ENCODE measurements around the gene TCF19. TPM values are rescaled to one million over a fixed set of nuclear protein-coding genes. Genes with fewer than 3 reads are reported as not detected.

The TCF19 gene
- polyA plus RNA-seq, 1 donor from 2014 or later: 3.6 TPM

DNA sequence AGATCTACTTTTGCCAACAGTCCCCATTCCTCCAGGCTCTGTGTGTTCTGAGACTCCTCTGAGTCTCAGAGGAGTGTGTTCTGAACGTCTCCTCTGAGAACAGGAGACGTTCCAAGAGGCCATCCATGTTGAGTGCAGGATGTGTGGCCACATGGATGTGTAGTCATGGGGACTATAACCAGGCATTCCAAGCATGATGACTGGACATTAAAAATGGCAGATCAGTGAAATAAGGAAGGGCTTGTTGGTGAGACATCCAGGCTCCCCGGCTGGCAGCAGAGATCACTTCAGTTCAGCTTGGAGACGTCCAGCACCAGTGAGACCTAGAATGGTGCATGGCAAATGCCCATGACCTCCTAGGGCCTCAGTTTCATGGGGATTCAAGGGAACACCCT lies 46.4 kb downstream of the TCF19 start:
- H3K4me2 ChIP-seq (ENCODE audit: low read length): no peak overlapping the region
- H2AFZ ChIP-seq (ENCODE audit: low read depth, low read length): no peak overlapping the region
- no peak overlapping the region for H3K4me3 ChIP-seq (ENCODE audit: low read length)

DNA sequence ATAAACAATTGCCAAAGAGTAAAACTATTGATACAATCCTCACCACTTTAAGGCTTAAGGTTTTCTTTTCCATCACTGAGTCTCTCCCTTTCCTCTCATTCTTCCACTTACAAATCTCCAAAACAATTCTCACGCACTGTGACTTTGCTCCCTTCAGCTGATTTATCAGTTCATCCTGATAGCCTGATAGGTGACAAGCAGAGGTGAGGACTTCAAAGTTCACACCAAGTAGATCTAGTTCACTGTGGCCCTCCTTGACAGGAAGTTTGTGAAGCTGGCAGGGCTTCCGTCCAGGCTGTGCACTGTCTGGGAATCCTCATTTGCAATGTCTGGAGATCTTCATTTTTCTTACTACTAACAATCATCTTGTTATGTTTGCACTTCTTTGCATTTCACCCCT lies 47.2 kb downstream of the TCF19 start:
- no peak overlapping the region for H3K4me3 ChIP-seq (ENCODE audit: low read length)
- TF ChIP-seq, protein P1, sequence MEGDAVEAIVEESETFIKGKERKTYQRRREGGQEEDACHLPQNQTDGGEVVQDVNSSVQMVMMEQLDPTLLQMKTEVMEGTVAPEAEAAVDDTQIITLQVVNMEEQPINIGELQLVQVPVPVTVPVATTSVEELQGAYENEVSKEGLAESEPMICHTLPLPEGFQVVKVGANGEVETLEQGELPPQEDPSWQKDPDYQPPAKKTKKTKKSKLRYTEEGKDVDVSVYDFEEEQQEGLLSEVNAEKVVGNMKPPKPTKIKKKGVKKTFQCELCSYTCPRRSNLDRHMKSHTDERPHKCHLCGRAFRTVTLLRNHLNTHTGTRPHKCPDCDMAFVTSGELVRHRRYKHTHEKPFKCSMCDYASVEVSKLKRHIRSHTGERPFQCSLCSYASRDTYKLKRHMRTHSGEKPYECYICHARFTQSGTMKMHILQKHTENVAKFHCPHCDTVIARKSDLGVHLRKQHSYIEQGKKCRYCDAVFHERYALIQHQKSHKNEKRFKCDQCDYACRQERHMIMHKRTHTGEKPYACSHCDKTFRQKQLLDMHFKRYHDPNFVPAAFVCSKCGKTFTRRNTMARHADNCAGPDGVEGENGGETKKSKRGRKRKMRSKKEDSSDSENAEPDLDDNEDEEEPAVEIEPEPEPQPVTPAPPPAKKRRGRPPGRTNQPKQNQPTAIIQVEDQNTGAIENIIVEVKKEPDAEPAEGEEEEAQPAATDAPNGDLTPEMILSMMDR (IDR thresholded peaks at IDR 0.05; ENCODE audit: poor library complexity, severe bottlenecking): no peak
- TF ChIP-seq SMC3 (conservative IDR thresholded peaks at IDR 0.05; ENCODE audit: poor library complexity) (no peak), POLR2AphosphoS5 (IDR thresholded peaks at IDR 0.05) (no peak), EZH2 (IDR thresholded peaks at IDR 0.05; ENCODE audit: borderline replicate concordance, insufficient read depth, low read length, poor library complexity, severe bottlenecking) (no peak), RAD21 (conservative IDR thresholded peaks at IDR 0.05) (no peak), TAF1 (IDR thresholded peaks at IDR 0.05; ENCODE audit: low read depth) (no peak), EP300 (conservative IDR thresholded peaks at IDR 0.05; ENCODE audit: poor library complexity, severe bottlenecking) (no peak), MXI1 (conservative IDR thresholded peaks at IDR 0.05; ENCODE audit: poor library complexity, severe bottlenecking) (no peak)
- TF ChIP-seq, protein P2, sequence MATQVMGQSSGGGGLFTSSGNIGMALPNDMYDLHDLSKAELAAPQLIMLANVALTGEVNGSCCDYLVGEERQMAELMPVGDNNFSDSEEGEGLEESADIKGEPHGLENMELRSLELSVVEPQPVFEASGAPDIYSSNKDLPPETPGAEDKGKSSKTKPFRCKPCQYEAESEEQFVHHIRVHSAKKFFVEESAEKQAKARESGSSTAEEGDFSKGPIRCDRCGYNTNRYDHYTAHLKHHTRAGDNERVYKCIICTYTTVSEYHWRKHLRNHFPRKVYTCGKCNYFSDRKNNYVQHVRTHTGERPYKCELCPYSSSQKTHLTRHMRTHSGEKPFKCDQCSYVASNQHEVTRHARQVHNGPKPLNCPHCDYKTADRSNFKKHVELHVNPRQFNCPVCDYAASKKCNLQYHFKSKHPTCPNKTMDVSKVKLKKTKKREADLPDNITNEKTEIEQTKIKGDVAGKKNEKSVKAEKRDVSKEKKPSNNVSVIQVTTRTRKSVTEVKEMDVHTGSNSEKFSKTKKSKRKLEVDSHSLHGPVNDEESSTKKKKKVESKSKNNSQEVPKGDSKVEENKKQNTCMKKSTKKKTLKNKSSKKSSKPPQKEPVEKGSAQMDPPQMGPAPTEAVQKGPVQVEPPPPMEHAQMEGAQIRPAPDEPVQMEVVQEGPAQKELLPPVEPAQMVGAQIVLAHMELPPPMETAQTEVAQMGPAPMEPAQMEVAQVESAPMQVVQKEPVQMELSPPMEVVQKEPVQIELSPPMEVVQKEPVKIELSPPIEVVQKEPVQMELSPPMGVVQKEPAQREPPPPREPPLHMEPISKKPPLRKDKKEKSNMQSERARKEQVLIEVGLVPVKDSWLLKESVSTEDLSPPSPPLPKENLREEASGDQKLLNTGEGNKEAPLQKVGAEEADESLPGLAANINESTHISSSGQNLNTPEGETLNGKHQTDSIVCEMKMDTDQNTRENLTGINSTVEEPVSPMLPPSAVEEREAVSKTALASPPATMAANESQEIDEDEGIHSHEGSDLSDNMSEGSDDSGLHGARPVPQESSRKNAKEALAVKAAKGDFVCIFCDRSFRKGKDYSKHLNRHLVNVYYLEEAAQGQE (IDR thresholded peaks at IDR 0.05; ENCODE audit: borderline replicate concordance): no peak

More for the DNA sequence above, 46.4 kb downstream of the TCF19 start:
- no peak overlapping the region for H3K9ac ChIP-seq (ENCODE audit: low read length)
- no peak overlapping the region for H3K27ac ChIP-seq (ENCODE audit: low read length)
- no peaks in the 10 kb centered on the region for H3K79me2 ChIP-seq (replicated peaks; ENCODE audit: insufficient read depth, low read length)
- no peaks in the 10 kb centered on the region for H3K9me2 ChIP-seq (ENCODE audit: insufficient read depth, low read length)
- H4K20me1 ChIP-seq (ENCODE audit: insufficient read depth): no peaks in the 10 kb centered on the region
- H3K36me3 ChIP-seq (ENCODE audit: insufficient read depth, low read length): no peaks in the 10 kb centered on the region
- H3K27me3 ChIP-seq (ENCODE audit: insufficient read depth, low read depth, low read length): no peaks in the 10 kb centered on the region
- no peaks in the 10 kb centered on the region for H3K9me3 ChIP-seq (ENCODE audit: low read length)
- no peaks in the 10 kb centered on the region for H3F3A ChIP-seq (ENCODE audit: insufficient read depth, low read length, poor library complexity, severe bottlenecking)
- TF ChIP-seq, protein P1 (IDR thresholded peaks at IDR 0.05; ENCODE audit: poor library complexity, severe bottlenecking): no peak
- no peak for TF ChIP-seq EP300 (conservative IDR thresholded peaks at IDR 0.05; ENCODE audit: poor library complexity, severe bottlenecking)
- TF ChIP-seq SMC3 (conservative IDR thresholded peaks at IDR 0.05; ENCODE audit: poor library complexity): no peak
- TF ChIP-seq, protein P2 (IDR thresholded peaks at IDR 0.05; ENCODE audit: borderline replicate concordance): no peak

More for the DNA sequence above, 47.2 kb downstream of the TCF19 start:
- no peaks in the 10 kb centered on the region for H3F3A ChIP-seq (ENCODE audit: insufficient read depth, low read length, poor library complexity, severe bottlenecking)
- no peaks in the 10 kb centered on the region for H4K20me1 ChIP-seq (ENCODE audit: insufficient read depth)
- no peaks in the 10 kb centered on the region for H3K9me3 ChIP-seq (ENCODE audit: low read length)
- H3K36me3 ChIP-seq (ENCODE audit: insufficient read depth, low read length): no peaks in the 10 kb centered on the region
- no peak overlapping the region for H3K9ac ChIP-seq (ENCODE audit: low read length)
- H3K9me2 ChIP-seq (ENCODE audit: insufficient read depth, low read length): no peaks in the 10 kb centered on the region
- H2AFZ ChIP-seq (ENCODE audit: low read depth, low read length): no peak overlapping the region
- H3K79me2 ChIP-seq (replicated peaks; ENCODE audit: insufficient read depth, low read length): no peaks in the 10 kb centered on the region
- no peak overlapping the region for H3K4me2 ChIP-seq (ENCODE audit: low read length)
- H3K27me3 ChIP-seq (ENCODE audit: insufficient read depth, low read depth, low read length): no peaks in the 10 kb centered on the region
- no peak overlapping the region for H3K27ac ChIP-seq (ENCODE audit: low read length)
